ENCODE data around the gene DLG1.

The DLG1 gene

GRCh38 chr3:197010556-197011351, 287.7 kb downstream of the DLG1 start:
- DNase-seq, result no peak

DNA sequence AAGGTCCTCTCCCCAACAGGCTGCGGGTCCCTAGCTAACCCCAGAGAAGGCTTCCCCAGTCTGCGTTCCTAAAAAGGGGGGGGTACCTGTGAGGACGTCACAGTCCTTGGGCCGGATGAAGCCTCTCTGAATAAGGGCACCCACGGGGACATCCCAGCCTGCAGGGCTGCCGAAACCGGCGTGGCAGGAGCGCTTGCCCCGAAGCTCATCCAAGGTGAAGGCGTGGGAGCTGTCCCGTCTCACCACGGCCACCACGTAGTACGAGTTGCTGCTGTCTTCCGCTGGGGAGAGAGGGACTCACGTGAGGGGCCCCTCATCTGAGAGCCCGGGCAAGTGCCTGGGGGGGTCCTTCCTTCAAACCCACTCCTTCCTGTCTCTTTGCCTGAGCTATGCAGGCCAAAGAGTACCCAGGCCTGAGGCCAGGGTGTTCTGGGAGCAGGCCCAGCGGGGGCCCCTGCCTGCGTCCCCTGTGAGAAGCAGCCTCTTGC, 288.8 kb downstream of the DLG1 start:
- no peak for DNase-seq

DNA sequence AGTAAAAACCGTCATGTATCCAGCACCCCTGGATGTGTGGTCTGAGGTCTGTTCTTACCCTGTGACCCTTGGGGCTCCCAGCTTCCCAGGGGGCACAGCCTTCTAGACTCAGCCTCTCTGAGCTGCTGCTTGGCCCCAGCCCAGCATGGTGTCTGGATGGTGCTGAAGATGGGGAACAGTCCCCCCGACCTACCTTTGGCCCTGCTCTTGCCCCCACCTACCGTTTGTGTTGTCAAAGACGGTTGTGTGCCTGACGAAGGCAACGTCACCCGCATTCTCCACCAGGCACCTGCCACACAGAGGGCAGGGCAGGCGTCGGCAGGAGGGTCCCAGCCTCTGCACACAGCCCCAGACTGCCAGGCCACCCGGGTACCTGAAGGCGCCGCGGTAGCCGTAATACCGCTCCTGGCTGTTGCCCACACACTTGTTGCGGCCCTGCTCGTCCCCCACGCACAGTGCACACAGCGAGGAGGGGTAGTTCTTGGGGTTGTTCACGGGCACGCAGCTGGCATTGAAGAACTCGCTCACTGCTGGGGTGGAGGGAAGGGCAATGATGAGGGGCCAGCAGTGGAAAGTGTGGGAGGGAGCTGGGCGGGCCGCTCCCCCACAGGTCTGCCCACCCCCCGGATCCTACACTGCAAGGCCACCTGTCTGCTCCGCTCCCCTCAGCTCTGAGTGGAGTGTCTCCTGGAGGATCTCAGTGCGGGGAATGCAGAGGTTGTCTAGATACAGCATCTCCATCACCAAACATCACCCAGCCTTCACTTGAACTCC, 289.8 kb downstream of the DLG1 start:
- no peak for DNase-seq

DNA sequence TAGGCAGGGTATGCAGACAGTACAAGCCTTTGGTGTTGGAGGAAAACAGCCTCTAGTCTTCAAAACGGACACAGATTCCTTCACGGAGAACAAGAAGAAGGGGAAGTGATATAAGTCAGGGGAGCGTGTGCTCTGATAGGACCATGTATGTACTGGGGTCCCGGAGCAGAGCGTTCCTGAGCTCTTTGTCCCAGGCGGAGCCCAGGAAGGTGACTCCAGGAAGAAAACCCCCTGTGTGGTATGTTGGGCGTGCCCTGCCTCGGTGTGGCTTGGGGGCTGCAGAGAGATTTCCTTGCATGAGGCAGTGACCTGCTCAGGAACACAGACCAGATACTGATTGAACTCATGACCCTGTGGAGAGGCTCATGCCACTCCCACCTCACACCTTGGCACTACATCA, 290.5 kb downstream of the DLG1 start:
- no peak for DNase-seq

- DNase-seq, result no peak
Observed at GRCh38 chr3:197007296-197007940, 291.0 kb downstream of the DLG1 start.

GRCh38 chr3:197006860-197007259, 291.6 kb downstream of the DLG1 start:
- no peak for DNase-seq

DNA sequence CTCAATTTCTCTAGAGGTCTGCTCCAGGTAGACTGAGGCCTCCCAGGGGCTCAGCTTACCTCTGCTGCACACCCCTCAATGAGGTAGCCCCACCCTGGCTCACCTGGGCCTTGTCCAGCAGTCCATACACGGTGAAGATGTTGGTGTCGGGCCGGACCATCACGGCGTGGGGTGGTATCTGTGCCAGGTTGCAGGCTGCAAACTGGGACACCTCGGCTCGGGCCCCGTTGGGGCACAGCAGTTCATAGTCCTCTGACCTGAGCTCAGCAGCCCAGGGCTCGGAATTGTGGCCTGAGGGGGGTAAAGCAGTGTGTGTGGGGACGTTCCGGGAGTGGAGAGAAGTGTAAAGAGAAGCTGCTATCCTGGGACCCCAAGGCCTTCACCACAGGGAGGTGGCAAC, 292.0 kb downstream of the DLG1 start:
- DNase-seq, result no peak

GRCh38 chr3:197003461-197004385, 294.7 kb downstream of the DLG1 start:
- no peak for DNase-seq

- peak; percentile 80 for DNase-seq
Observed at GRCh38 chr3:197002701-197003454, 295.5 kb downstream of the DLG1 start.

GRCh38 chr3:197001972-197002700, 296.3 kb downstream of the DLG1 start:
- no peak for DNase-seq

GRCh38 chr3:197001106-197001971, 297.1 kb downstream of the DLG1 start:
- DNase-seq, result no peak

DNA sequence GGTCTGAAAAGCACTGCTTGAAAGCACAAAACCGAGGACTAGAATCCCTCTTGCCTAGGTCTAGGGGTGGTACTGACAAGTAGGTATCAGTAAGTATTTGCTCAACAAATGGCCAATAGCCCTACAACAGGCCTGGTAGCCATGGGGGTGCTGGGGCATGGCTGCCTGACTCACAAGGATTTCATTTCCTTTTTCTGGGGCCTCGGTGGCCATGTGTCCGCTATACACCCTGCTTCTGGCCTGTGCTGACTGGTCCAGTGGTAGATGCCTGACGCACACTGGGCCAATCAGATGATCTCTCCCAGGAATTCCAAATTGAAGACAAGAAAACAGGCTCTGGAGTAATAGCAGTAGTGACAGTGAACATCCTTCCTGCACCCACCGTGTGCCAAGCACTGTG, 298.2 kb downstream of the DLG1 start:
- DNase-seq, result no peak

DNA sequence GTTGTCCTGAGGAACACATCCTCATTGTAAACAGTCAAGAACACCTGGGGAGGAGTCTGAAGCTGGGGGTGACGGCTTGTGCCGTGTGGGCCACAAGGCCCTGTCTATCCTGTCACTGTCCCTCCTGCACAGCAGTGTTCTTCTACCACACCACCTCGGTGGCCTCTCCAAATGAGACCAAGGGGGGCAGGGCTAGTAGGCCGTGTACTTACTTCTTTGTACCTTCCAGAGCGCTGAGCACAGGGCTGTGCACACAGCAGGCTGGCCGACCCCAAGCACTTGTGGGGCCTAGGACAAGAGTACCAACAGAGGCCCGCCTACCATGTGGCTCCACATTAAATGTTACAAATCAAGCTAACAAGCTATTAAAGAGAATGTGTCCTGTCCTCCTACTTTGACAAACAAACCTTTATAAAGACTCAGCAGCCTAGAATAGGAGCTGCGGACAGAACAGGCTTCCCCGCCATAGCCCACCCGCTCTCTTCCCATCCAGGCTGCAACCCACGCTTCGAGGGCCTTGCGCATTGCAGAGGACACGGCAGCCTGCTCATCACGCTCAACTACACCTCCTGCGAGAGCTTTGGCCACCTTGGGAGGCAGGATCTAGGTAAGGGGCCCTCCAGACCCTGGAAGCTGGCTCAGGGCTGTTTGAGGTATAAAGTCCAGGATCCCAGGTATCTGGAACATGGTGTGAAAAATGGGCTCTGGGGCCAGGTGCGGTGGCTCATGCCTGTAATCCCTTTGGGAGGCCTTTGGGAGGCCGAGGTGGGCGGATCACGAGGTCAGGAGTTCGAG, 299.2 kb downstream of the DLG1 start:
- no peak for DNase-seq

DNA sequence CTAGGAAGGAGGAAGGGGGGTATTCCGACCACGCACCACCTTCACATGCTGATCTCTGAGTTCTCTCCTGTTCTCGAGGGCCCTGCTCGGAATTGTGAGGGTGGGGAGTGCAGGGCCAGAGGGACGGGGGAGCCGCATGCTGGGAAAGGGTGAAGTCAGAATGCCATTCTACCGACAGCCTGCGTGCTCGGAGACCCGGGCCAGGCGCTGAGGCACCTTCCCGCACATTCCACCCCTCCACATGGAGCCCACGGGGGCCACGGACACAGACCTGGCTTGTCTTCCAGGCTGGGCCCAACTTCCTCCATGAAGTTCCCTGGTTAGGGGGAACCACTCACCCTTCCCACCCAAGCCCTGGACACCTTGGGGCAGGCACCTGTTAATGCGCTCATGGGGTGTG, 301.1 kb downstream of the DLG1 start:
- no peak for DNase-seq

GRCh38 chr3:196996454-196997265, 301.8 kb downstream of the DLG1 start:
- DNase-seq, result no peak

DNA sequence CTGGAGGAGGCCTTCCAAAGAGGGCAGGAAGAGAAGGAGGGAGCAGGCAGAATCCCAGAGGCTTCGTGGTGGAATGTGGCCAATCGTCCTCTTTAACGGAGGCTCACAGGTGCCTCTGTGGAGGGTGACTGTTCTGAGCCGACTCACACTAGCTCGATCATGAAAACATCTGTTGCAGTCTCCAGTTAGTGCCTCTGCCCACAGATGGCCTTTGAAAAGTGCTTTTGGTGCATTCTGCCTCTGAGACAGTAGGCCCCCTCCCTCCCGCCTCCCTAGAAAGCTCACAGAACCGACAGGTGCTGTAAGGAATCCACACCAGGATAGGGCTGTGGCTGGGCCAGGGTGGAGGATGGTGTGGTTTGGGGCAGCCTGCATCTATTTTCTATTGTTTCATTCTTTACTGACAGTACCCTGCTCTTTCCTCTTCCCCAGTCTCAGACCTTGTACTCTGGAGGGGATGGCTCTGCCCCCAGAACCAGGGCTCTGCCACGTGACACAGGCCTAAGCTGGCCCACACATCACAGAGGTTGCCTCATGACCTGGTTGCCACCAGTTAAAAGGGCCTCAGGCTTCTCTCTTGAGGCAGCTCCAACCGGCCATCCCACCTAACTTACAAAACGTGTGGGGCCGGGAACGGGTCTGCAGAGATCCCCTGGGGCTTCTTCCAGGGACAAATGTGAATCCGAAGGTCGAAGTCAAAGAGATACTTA, 302.6 kb downstream of the DLG1 start:
- DNase-seq, result no peak

GRCh38 chr3:196995027-196995426, 303.4 kb downstream of the DLG1 start:
- no peak for DNase-seq
